HG03045 (cell line): ENCODE measurements around the gene MVB12B.
"Not testable (repeated sequence)": the region's sequence is repeated elsewhere in the genome, so short reads cannot be mapped to it uniquely, and the experiment has no call there.

ENCODE experiments used
- ATAC-seq: cut with Tn5 transposase; IDR thresholded peaks from one replicate; pipeline ENCODE4 v1.9.1; 2021; ENCODE audit warnings: mild to moderate bottlenecking, moderate library complexity; ENCODE audit not compliant: unreplicated experiment

MVB12B gene

DNA sequence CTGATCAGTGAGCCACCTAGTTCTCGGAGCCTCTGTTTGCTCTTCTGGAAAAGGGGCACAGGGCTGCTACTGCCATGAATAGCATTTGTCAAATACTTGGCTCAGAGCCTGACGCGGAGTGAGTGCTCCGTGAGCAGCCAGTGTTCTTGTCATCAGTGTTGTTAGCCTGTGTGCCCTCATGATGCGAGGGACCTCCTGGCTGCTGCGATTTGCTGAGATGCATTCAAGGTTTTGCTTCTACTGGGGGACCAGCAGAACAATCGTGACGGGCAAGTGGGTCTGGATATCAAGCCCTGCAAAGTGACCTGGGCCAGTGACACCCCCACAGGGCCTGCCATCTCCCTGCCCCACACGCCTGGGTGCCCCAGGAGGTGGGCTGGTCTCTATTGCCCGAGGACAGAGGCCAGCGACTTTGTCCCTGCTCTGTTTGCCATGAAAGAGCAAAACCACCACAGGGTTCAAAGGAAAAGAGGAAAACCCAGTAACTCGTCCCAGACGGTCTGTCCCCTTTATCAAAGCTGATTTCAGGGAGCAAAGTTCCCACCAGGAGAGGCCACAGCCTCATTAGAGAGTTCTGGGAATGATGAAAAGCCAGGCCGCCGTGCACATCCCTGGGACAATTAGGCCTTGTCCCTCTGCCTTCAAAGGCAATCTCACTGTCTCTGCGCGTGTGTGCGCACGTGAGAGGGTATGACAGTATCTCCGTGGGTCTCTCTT, 200.6 kb downstream of the MVB12B start:
- ATAC-seq, result no peak

DNA sequence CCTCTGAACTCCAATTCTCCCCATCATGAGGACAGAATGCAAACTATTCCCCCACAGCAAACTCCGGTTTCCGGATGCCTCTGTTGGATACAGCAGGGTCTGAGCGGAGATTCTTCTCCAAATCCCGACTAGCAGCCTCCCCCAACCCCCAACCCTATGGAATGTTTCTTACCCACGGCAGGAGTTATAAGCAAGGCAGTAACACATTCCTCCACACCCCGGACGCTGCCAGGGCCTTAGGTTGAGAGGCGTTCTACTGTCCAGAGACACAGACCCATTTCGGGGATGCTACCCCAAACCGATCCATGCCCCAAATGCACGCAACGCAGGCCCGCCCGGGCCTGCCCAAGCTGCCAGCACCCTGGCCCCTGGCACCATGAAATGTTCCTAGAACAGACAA, 201.5 kb downstream of the MVB12B start:
- ATAC-seq, result no peak

- ATAC-seq, result no peak
Measured at GRCh38 chr9:126528915-126529314, 202.3 kb downstream of the MVB12B start.

DNA sequence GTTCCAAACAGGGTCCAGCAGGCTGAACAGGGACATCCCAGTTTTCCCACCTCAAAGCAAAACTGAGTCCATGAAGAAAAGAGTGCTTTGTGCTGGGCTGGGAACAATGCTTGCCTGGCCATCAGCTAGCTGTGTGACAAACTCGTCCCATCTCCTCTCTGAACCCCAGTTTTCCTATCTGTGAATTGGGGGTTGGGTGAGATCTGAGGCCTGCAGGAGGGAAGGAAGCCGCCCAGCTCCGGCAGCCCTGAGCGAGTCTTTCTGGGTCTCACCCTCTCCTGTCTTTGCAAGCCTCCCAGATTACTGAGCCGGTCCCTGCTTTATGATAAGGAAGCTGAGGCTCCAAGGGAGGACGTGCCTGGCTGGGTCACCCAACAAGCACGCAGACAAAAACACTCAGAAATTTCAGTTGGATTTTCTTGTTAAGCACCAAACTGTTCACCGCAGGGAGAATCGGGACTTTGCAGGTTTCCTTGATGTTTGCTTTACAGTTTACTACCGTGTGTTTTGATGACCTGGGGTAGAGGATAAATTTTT, 204.5 kb downstream of the MVB12B start:
- ATAC-seq, result no peak

DNA sequence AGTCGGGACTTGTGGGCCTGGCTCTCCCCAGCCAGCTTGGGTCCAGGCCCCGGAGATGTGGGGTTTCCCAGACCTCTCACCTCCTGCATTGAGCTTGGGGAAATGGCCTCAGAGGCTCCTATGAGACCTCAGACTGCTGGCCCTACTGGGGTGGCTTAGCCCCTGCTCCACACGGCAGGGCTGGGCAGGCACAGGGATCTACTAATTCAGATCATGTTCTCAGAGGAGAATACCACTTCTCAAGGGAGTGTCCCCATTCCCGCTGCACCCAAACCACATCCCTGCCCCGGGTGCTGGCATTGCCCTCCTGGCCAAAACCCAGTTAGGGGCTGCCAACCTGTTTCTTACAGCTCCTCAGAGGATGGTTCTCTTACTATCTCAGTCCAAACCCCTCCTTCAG, 205.0 kb downstream of the MVB12B start:
- ATAC-seq, result no peak

DNA sequence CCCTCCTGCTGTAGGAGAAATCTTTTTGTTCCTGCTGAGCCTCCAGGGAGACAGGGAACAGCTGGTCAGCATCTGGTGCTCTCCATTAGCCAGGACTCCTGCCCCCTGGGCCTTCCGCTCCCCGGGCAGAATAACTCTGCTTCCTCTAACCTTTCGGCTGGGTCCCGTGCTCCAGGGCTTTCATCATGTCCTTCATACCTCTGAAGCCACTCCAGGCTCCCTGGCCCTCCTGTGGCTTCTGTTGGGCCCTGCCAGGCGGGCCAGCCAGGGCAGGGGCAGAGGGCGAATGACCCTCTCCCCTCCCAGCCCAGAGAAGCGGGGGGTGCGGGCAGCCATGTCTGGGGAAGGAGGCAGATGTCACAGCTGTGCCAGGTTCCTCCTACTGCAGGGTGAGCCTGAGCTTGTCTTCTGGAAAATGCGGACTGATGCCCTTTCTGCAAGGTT, 205.4 kb downstream of the MVB12B start:
- ATAC-seq, result no peak

GRCh38 chr9:126532489-126532888, 205.9 kb downstream of the MVB12B start:
- ATAC-seq, result no peak

GRCh38 chr9:126532951-126533925, 206.6 kb downstream of the MVB12B start:
- ATAC-seq, result no peak

GRCh38 chr9:126533926-126534310, 207.3 kb downstream of the MVB12B start:
- no peak for ATAC-seq

DNA sequence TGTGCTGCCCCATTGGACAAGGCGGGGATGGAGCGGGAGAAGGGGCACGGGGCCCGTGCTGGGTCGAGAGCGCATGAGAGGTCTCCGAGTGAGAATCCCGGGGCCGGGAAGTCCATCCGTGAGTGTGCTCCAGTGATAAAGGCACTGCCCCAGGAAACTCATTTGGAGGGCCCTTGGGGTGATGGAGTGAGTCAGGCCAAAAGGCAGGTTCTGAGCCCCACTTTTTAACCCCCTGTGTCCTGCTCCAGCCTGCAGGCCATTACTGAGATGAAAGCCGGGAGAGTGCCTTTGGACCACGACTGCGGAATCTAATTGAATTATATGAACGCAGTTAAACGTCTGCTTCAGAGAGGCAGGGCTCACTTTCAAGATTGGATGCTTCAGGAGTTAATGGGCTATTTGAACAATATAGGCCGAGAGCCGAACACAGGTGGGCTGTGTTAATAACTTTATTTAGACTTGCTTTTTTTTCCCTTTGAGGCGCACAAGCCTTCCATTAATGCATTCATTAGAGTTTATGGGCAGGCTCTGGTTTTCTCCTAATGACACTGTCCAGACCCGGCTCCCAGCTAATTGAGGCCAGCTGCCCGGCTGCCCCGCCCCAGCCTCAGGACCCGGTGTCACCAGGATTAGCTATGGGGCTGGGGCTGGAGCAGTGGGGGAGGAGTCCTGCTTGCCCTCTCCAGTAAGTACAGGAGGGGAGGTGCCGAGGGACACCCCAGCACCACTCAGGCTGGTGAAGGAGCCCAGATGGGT, 208.0 kb downstream of the MVB12B start:
- no peak for ATAC-seq

DNA sequence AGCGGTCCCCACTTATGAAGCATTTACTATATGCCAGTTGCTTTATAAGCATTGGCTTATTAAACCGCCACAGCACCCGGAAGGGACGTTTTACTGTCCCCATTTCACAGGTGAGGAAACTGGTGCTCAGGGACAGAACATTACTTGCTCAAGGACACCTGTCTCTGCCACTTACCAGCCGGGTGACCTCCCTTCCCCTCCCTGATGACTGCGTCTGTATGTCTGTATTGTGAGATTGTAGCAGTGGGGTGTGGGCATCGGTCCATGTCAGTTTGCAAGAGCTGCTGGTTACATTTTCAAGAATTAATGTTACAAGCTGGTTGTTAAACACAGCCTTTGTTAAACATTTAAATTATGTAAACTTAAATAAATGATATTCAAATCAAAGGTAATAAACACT, 209.5 kb downstream of the MVB12B start:
- ATAC-seq, result no peak

- ATAC-seq, result no peak
Measured at GRCh38 chr9:126536841-126537465, 210.3 kb downstream of the MVB12B start.

DNA sequence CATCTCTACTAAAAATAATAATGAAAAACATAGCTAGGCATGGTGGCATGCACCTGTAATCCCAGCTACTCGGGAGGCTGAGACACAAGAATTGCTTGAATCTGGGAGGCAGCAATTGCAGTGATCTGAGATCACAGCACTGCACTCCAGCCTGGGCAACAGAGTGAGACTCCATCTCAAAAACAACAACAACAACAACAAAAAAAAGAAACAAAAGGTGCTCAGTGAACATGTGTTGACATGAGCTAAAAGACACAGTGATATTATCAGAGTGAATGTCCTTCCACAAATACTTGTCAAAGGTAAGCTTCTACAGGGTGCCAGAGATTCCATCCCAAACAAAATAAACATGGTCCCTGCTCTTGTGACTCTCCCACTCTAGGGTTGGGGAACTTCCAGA, 211.9 kb downstream of the MVB12B start:
- no peak for ATAC-seq

DNA sequence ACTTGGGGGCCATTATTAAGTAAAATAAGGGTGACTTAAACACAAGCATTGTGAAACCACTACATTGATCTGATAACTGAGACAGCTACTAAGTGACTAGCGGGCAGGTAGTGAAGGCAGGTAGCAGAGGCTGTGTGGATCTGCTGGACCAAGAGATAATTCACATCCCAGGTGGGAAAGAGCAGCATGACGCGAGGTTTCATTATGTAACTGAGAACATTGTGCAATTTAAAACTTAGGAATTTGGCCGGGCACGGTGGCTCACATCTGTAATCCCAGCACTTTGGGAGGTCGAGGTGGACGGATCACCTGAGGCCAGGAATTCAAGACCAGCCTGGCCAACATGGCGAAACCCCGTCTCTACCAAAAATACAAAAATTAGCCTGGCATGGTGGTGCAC, 213.8 kb downstream of the MVB12B start:
- not testable (repeated sequence) for ATAC-seq

- no peak for ATAC-seq
Measured at GRCh38 chr9:126543490-126543889, 216.9 kb downstream of the MVB12B start.

- no peak for ATAC-seq
Measured at GRCh38 chr9:126545106-126545505, 218.5 kb downstream of the MVB12B start.

- no peak for ATAC-seq
Measured at GRCh38 chr9:126546036-126546435, 219.4 kb downstream of the MVB12B start.

- no peak for ATAC-seq
Measured at GRCh38 chr9:126548312-126548711, 221.7 kb downstream of the MVB12B start.

DNA sequence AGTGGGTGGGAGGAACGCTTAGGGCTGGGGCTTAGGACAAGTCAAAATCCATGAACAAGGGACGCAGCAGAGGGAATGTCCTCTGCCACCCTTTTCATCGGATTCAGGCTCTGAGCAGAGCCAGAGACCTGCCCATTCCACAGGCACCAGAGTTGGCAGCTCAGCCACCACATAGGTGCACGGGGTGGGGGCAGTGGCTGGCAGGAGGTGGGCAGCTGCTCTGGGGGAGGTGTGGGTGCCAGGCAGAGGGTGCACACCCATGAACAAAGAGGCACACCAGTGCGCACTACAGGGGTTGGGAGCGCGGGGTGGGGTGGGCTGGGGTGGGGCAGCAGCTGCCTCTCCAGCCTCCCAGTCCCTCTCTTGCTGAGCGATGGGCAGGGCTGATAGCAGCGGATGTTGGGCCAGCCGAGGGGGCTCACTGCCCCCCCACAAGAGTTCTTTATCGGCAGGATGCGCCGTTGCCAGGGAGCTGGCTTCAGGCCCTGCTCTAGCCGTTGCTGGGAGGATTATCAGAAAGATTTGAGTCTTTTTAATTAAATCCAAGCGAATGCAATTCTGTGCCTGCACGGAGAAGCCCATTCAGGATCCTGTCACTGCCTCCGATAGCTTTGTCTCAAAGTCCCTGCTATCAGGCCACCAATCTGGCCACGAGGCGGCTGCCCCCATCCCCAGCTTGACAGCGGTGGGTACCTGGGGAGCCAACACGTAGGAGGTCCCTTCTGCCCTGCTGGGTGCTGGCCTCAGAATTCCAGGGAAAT, 222.8 kb downstream of the MVB12B start:
- ATAC-seq, result no peak

- no peak for ATAC-seq
Measured at GRCh38 chr9:126550891-126551351, 224.3 kb downstream of the MVB12B start.
